CD14-positive monocyte (primary cell): ENCODE results near the gene TP73. TPM values are rescaled to one million over a fixed set of nuclear protein-coding genes. Genes with fewer than 3 reads are reported as not detected.

Source experiments
- DNase-seq, 3 donors: peaks; one replicate each; pipeline ENCODE4 v3.0.0-alpha.2; 2011 to 2022
- H2AFZ ChIP-seq: 2 replicates; pipeline ENCODE4 v1.6.0; 2012; ENCODE audit warnings: mild to moderate bottlenecking, low read depth, low read length, inconsistent platforms; ENCODE audit not compliant: insufficient read depth, poor library complexity, severe bottlenecking
- H3K27ac ChIP-seq, 2 donors: 1 replicate in 1 of 2; 2 replicates in 1 of 2; pipeline ENCODE4 v1.5.1; 2012 to 2013; ENCODE audit warnings: low read length in 2 of 2, control low read depth in 1 of 2, inconsistent platforms in 1 of 2, low read depth in 1 of 2, mild to moderate bottlenecking in 1 of 2
- H3K27me3 ChIP-seq, 2 donors: one replicate each; pipeline versions ENCODE4 v1.6.0 to v1.6.1; 2011 to 2013; ENCODE audit warnings: low read length in 2 of 2; ENCODE audit not compliant: control insufficient read depth in 2 of 2, insufficient read depth in 2 of 2
- H3K36me3 ChIP-seq, 2 donors: replicated peaks in 1 of 2; 1 replicate in 1 of 2; 2 replicates in 1 of 2; pipeline versions ENCODE4 v1.5.1 to v1.6.1; 2012 to 2013; ENCODE audit warnings: low read length in 2 of 2, control low read depth in 1 of 2, inconsistent platforms in 1 of 2, mild to moderate bottlenecking in 1 of 2; ENCODE audit not compliant: insufficient read depth in 2 of 2, control insufficient read depth in 1 of 2
- H3K4me1 ChIP-seq, 2 donors: 1 replicate in 1 of 2; 2 replicates in 1 of 2; pipeline versions ENCODE4 v1.5.1 to v1.6.1; 2012 to 2013; ENCODE audit warnings: low read length in 2 of 2, control low read depth in 1 of 2, inconsistent platforms in 1 of 2, mild to moderate bottlenecking in 1 of 2, moderate library complexity in 1 of 2; ENCODE audit not compliant: insufficient read depth in 2 of 2, control insufficient read depth in 1 of 2
- H3K4me2 ChIP-seq: replicated peaks from 2 replicates; pipeline ENCODE3; 2012; ENCODE audit warnings: low read length, moderate library complexity, mild to moderate bottlenecking; ENCODE audit not compliant: poor library complexity, severe bottlenecking; ENCODE audit errors: extremely low read depth
- H3K4me3 ChIP-seq, 3 experiments: fragments of 200-600 bp in 1 of 3; sonication (generic) in 1 of 3; replicated peaks in 1 of 3; 1 replicate in 2 of 3; 2 replicates in 1 of 3; pipeline ENCODE4 v1.5.1; 2011 to 2013; ENCODE audit warnings: low read length in 3 of 3, mild to moderate bottlenecking in 3 of 3, control low read depth in 2 of 3, low read depth in 2 of 3, inconsistent platforms in 1 of 3, moderate library complexity in 1 of 3
- H3K79me2 ChIP-seq: 2 replicates; pipeline ENCODE4 v1.6.0; 2012; ENCODE audit warnings: mild to moderate bottlenecking, control low read depth, inconsistent platforms, low read length, moderate library complexity; ENCODE audit not compliant: insufficient read depth
- H3K9ac ChIP-seq: 2 replicates; pipeline ENCODE4 v1.6.0; 2017; ENCODE audit warnings: low read length, mild to moderate bottlenecking; ENCODE audit not compliant: insufficient read depth, poor library complexity, severe bottlenecking
- H3K9me3 ChIP-seq, 2 donors: replicated peaks in 1 of 2; 1 replicate in 1 of 2; 2 replicates in 1 of 2; pipeline versions ENCODE4 v1.5.1 to v1.6.1; 2012 to 2013; ENCODE audit warnings: low read length in 2 of 2, control low read depth in 1 of 2; ENCODE audit not compliant: control insufficient read depth in 1 of 2, insufficient read depth in 1 of 2
- H4K20me1 ChIP-seq: 2 replicates; pipeline ENCODE4 v1.6.0; 2012; ENCODE audit warnings: mild to moderate bottlenecking, low read length, control low read depth, moderate library complexity; ENCODE audit not compliant: insufficient read depth
- H3K27ac Mint-ChIP-seq, 7 donors: one replicate each; pipeline ENCODE4 v1.8.0; 2020; ENCODE audit warnings: mild to moderate bottlenecking in 7 of 7, mixed read lengths in 7 of 7, moderate library complexity in 6 of 7, inconsistent platforms in 2 of 7
- H3K27me3 Mint-ChIP-seq, 3 donors: one replicate each; pipeline ENCODE4 v1.8.0; 2021 to 2022; ENCODE audit warnings: low read depth in 3 of 3, mild to moderate bottlenecking in 3 of 3, mixed read lengths in 3 of 3, moderate library complexity in 3 of 3, inconsistent platforms in 1 of 3
- H3K36me3 Mint-ChIP-seq, 2 donors: one replicate each; pipeline ENCODE4 v1.8.0; 2020; ENCODE audit warnings: mixed read lengths in 2 of 2, inconsistent platforms in 1 of 2, mild to moderate bottlenecking in 1 of 2
- H3K4me1 Mint-ChIP-seq: one replicate; pipeline ENCODE4 v1.8.0; 2020; ENCODE audit warnings: mild to moderate bottlenecking, mixed read lengths
- H3K4me3 Mint-ChIP-seq, 2 donors: one replicate each; pipeline ENCODE4 v1.8.0; 2020; ENCODE audit warnings: mild to moderate bottlenecking in 2 of 2, mixed read lengths in 2 of 2, moderate library complexity in 1 of 2
- H3K9me3 Mint-ChIP-seq, 7 donors: one replicate each; pipeline ENCODE4 v1.8.0; 2020 to 2022; ENCODE audit warnings: mixed read lengths in 7 of 7, mild to moderate bottlenecking in 6 of 7, moderate library complexity in 6 of 7, inconsistent platforms in 2 of 7
- WGBS: methylation state at CpG from one replicate; pipeline ENCODE4 v1.1.5; 2013; ENCODE audit warnings: missing lambda C conversion rate; ENCODE audit not compliant: insufficient coverage; 5-methylcytosine and 5-hydroxymethylcytosine counted together
- intact Hi-C, 2 donors: fragments of 100-400 bp; cut with micrococcal nuclease; formaldehyde crosslinking; loops; one replicate each; pipeline versions ENCODE4 v1.15.0 to v1.15.1; 2023
- polyA plus RNA-seq, 3 donors: library from polyadenylated mRNA; depleted of rRNA in 1 of 3; unstranded in 2 of 3; stranded (reverse) in 1 of 3; fragments of 300-500 nt in 2 of 3; fragments of >200 nt in 1 of 3; fragmentation: Illumina TruSeq in 2 of 3; gene quantifications; 1 replicate in 2 of 3; 2 replicates in 1 of 3; pipeline ENCODE4 v1.2.3, GENCODE V29; 2012 to 2021
- TF ChIP-seq, protein P1 (sequence below): fragments of 200-600 bp; IDR thresholded peaks from one replicate; pipeline ENCODE4 v1.8.0; 2022; ENCODE audit warnings: antibody characterized with exemption, mild to moderate bottlenecking

The TP73 gene
- polyA plus RNA-seq, 3 donors, result 0.21 to 0.42 TPM; not detected in 1

GRCh38 chr1:3745590-3746381 lies 93.5 kb downstream of the TP73 start:
- Histone ChIP-seq H4K20me1 (no peaks in the 10 kb centered on the region), H3K9ac (no peak overlapping the region), H3K79me2 (no peaks in the 10 kb centered on the region), H3K27ac (no peak overlapping the region), H3K4me2 (no peak overlapping the region), H2AFZ (peak overlapping the region; percentile 82), H3K4me3 (no peak overlapping the region), H3K9me3 (no peaks in the 10 kb centered on the region), H3K36me3 (peaks cover 5 to 10% of the 10 kb centered on the region in 2 donors), H3K27me3 (no peaks in the 10 kb centered on the region), H3K4me1 (peaks cover 16 to 23% of the 10 kb centered on the region in 2 donors)
- intact Hi-C loops, result no loop called here
- TF ChIP-seq, protein P1, sequence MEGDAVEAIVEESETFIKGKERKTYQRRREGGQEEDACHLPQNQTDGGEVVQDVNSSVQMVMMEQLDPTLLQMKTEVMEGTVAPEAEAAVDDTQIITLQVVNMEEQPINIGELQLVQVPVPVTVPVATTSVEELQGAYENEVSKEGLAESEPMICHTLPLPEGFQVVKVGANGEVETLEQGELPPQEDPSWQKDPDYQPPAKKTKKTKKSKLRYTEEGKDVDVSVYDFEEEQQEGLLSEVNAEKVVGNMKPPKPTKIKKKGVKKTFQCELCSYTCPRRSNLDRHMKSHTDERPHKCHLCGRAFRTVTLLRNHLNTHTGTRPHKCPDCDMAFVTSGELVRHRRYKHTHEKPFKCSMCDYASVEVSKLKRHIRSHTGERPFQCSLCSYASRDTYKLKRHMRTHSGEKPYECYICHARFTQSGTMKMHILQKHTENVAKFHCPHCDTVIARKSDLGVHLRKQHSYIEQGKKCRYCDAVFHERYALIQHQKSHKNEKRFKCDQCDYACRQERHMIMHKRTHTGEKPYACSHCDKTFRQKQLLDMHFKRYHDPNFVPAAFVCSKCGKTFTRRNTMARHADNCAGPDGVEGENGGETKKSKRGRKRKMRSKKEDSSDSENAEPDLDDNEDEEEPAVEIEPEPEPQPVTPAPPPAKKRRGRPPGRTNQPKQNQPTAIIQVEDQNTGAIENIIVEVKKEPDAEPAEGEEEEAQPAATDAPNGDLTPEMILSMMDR, result no peak
- WGBS, result 89% methylated on average over 19 of the region's 25 CpGs
- peaks cover 0 to 2% (median 0%) of the 10 kb centered on the region in 7 donors for H3K9me3 Mint-ChIP-seq
- peaks cover 11 to 18% of the 10 kb centered on the region in 2 donors for H3K36me3 Mint-ChIP-seq
- peaks cover 2 to 7% (median 4%) of the 10 kb centered on the region in 3 donors for H3K27me3 Mint-ChIP-seq
- H3K4me3 Mint-ChIP-seq, result peak overlapping the region; percentile 78 to 84
- peak overlapping the region in 4 of 7 donors; percentile 13 to 64 (median 40) for H3K27ac Mint-ChIP-seq
- H3K4me1 Mint-ChIP-seq, result peaks cover 37% of the 10 kb centered on the region
- no peak for DNase-seq

DNA sequence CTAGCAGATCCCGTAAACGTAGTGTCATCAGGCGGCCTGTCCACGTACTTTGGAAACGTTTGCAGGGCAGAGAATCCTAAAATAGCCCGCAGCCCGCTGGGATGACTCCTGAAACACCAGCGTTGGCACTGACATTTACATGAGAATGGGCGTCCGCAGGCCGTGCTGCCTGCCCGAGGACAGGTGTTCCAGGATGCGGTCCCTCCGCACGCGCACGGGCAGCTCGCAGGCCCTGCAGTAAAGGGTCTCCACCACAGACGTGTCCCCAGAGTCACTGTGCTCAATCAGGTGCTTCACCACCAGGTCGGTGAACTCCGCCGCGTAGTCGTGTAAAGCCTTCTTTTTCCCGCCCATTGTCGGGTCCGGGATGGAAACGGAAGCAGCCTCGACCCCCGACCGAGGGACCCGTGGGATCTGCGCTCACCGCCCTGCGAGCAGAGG lies 94.1 kb downstream of the TP73 start:
- Histone ChIP-seq H3K4me2 (peak overlapping the region; percentile 89), H3K4me3 (peak overlapping the region; percentile 42 to 83 (median 71)), H2AFZ (peak overlapping the region; percentile 82), H3K9me3 (no peaks in the 10 kb centered on the region), H3K27ac (no peak overlapping the region), H4K20me1 (no peaks in the 10 kb centered on the region), H3K4me1 (peaks cover 16 to 23% of the 10 kb centered on the region in 2 donors), H3K36me3 (peaks cover 5 to 10% of the 10 kb centered on the region in 2 donors), H3K27me3 (no peaks in the 10 kb centered on the region), H3K79me2 (no peaks in the 10 kb centered on the region), H3K9ac (peak overlapping the region; percentile 80)
- H3K27me3 Mint-ChIP-seq, result peaks cover 2 to 7% (median 4%) of the 10 kb centered on the region in 3 donors
- TF ChIP-seq, protein P1, result no peak
- no peak for DNase-seq
- peaks cover 10 to 17% of the 10 kb centered on the region in 2 donors for H3K36me3 Mint-ChIP-seq
- intact Hi-C loops, result no loop called here
- H3K4me3 Mint-ChIP-seq, result peak overlapping the region; percentile 78 to 84
- peak overlapping the region in 2 of 7 donors; percentile 59 to 64 for H3K27ac Mint-ChIP-seq
- peaks cover 0 to 2% (median 0%) of the 10 kb centered on the region in 7 donors for H3K9me3 Mint-ChIP-seq
- 48% methylated on average over 28 of the region's 35 CpGs for WGBS
- peaks cover 37% of the 10 kb centered on the region for H3K4me1 Mint-ChIP-seq
